HG03432 (cell line): ENCODE results near the gene THPO.
A peak's percentile ranks its signal among the peaks of the same experiment; 100 is the strongest.

Source experiments
- ATAC-seq: cut with Tn5 transposase; IDR thresholded peaks from one replicate; pipeline ENCODE4 v1.9.1; 2021; ENCODE audit warnings: mild to moderate bottlenecking, moderate library complexity; ENCODE audit not compliant: unreplicated experiment

The THPO gene

DNA sequence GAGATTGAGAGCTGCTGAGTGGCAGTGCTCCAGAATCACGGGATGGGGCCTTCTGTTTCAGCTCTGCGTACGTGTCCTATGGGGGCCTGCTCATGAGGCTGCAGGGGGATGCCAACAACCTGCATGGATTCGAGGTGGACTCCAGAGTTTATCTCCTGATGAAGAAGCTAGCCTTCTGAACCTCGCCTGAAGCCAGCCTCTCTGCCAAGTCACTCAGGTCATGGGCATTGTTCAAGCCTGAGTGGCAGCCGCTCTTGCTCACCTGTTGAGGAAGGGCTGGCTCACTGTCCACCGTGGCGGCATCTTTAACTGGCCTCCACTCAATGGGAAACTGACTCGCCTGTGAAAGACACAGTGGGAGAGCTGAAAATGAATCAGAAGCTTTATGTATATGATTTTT lies 9.9 kb downstream of the THPO start:
- no peak for ATAC-seq

DNA sequence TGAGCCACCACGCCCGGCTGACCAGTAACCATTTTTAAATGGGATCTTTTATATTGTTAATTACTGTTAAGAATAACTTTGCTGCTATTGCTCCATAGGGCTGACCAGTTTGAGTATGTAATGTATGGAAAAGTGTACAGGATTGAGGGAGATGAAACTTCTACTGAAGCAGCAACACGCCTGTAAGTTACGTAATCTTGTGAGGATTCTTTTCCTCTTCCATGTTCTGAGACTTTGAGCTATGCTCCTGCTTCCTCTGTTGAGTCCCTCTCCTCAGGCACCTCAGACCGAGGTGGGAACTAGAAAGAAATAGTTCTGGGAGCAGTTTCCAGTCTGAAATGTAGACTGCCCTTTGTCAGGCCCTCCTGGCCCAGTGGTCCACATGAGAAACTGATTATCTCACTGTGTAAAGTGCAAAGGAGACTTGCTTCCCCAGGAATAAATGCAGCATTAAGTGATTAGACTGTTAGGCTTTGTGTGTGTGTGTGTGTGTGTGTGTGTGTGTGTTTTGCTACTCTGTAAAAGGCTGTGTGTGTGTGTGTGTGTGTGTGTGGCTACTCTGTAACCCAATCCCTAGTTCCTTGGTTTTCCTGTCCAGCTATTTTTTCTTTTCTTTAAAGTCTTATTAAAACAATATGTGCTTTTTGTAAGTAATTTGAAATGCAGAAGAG lies 11.3 kb downstream of the THPO start:
- ATAC-seq, result no peak

DNA sequence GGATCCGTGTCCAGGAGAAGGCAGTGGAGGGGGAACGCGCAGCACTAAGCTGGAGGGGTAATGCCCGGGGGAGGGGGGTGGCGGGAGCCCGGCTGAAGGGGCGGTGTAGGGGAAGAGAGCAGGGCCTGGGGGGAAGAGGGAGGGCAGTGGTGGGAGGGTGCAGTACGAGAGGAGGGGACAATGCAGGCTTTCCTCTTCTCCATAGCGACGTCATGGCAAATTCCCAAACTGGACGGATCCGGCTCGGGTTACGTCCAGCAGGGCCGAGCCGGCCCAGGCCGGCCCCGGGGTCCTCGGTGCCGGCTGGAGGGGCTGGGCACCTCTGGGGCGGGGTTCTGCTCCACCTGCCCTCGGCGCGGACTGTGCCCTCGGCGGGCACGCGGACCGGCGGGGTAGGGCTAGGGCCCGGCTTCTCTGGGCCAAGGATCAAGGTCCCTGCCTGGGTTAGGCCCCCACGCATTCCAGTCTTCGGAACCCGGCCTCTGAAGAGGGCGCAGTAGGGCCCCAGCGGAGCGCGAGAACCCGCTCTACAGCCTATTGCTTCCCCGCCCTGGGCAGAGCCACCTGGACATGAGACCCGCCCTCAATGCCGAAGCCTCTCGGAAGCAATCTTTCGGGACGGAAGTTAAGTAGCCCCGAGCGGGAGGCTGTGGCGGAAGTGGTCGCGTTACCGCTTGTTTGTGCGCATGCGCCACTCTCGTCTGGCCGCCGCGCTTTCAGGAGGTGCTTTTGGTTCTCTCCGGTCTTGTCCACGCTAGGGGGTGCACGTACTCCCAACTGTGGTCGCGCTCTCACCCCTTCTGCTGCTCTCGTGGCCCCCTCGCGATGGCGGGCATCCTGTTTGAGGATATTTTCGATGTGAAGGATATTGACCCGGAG lies 15.1 kb downstream of the THPO start:
- ATAC-seq, result peak; percentile 85

DNA sequence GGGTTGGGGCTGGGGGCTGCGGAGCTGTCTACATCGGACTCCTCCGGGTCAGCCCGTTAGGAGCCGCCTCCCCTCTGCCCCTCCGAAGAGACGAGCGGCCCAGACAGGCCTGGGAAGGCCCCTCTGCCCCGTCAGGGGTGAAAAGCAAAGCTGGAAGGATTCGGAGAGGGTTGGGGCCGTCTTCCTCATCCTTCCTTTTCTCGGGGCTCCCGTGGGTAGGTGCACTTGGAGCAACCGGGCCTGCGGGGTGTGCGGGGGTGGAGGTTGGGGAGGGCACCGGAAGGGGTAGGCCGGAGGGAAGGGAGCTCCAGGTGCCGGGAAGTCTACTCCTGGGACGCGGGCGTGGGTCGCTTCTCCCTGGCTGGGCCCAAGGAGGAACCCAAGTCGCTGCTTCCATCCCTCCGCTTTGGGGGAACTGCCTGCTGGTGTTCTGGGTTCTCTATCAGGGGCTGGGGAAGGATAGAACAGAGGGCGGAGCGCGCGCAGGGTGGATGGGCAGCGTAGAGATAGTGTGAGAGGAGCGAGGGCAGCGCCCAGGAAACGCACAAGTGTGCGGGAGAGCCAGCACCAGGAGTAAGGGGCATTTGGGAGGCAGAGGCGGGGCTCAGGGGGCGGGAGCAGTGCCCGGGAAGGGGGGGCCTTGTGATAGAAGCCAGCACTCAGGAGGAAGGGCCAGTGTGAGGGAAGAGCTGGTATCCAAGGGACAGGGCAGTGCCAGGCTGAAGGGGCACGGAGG lies 15.9 kb downstream of the THPO start:
- ATAC-seq, result peak; percentile 8

DNA sequence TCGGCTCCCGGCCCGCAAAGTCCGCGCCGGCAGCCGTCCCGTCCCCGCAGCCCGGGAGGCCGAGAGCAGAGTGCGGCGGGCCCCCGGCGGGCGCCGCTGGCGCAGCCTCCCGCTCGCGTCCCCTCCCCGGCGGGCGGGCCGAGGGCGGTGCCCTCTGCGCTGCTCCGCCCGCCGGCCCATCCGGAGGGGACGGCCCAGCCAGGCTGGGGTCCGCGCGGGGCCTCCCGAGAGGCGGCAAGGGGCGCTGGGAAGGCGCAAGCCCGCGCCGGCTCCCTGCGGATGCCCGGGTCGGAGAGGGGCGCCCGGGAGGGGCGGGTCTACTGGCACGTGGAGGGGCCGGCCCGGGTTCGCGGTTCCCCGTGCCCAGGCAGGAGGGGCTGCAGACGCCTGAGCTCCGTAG lies 16.5 kb downstream of the THPO start, which contains the start of the genes CLCN2 and POLR2H:
TSS of gene CLCN2 (minus strand) at position 74 of the 400 bp plus-strand sequence. CDS start 126 bp downstream, outside the sequence.
TSS of gene POLR2H (plus strand) at position 179 of the 400 bp plus-strand sequence. CDS start 1,783 bp downstream, outside the sequence.
- ATAC-seq, result peak; percentile 45

DNA sequence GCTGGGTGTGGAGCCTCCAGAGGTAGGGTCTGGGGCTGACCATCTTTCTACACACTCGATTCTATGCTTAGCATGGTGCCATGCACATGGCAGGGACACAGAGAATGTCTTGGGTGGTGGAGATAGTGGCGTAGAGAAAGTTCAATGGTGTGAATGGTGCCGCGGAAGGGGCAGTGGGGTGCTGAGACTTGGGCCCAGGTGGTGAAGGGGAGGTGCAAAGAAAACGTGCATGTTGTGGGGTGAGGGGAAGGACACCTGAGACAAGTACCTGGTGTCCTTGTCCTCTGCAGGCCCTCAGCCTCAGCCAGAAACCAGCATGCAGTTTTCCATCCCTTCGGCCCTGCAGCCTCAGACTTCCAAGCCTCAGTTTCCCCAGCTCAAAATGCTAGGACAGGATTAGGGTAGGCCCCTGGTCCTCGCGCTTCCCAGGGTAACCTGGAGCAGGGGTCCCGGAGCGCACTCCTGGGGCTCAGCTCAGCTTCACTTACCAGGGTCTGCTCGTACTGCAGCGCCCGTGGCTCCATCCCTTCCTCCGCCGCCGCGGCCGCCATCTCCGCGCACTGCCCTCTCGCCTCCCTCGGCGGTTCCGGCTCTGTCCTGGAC lies 17.0 kb downstream of the THPO start:
- no peak for ATAC-seq

DNA sequence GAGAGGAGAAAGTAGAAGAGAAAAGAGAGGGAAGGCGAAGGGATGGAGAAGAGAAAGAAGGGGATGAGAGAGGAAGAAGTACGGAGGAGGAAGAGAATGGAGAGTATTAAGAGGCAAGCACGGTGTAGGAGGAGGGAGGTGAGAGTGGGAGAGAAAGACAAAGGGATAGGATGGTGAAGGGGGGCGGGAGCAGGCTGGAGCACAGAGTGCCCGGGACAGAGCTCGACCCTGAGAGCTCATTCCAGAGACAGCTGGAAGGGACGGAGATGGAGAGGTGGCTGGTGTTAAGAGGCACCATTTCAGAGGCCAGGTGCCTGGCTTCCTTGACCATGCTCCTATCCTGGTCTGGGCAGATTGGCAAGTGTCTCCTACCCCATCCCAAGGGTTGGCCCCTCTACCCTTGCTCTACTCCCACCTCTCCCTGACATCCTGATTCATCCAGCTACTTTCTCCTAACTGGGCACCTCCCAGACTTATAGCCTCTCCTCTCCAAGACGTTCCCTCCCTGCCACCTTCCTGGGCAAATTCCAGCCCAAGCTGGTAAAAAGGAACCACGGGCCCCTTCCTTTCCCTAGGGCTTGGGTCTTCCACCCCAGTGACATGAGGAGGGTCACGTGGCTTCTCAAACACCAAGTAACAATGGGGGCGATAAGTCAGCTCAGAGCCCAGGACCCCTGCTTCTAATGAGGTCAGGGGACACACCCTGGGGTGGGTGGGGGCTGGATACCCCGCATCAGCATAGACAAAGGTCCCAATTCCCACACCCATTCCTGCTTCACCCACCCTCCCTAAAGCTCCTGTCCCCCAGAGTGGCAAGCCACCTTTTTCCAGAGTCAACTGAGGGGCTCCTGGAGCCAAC lies 17.7 kb downstream of the THPO start:
- ATAC-seq, result no peak

DNA sequence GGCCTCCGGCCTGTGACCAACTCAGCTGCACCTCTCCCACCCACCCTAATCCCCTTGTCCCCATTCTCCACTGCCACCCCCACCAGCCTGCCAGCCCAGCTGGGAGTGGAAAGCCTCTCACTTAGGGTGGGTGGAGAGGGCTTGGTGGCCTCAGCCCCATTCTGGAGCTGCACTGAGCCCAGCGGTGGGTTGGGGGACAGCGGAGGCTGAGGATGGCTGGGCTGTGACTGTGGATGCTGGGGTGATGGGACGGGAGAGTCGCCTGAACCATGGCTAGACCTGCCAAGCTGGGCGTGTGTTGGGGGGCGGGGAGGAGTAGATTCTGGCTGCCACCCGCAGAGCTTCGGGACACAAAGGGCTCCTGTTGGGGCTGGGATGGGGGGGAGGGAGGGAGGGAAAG lies 18.4 kb downstream of the THPO start:
- no peak for ATAC-seq

DNA sequence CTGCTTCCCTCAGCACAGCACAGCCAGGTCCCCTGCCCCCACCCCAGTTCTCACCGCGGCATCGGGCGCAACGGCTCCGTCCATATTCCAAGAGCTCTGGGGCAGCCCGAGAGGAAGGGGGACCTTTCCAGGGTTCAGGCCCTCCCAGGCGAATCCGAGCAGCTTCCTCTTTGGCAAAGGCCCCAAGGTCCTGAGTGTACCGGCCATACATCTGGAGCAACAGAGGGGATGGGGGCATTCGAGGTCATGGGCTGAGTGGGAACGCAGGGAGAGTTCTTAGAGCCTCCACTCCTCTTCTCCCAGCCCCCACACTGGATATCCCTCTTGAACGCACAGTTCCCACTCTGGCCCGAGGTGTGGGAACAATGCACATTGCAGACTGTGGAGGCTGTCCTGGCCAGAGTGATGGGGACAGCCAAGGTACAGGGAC lies 19.1 kb downstream of the THPO start:
- no peak for ATAC-seq

DNA sequence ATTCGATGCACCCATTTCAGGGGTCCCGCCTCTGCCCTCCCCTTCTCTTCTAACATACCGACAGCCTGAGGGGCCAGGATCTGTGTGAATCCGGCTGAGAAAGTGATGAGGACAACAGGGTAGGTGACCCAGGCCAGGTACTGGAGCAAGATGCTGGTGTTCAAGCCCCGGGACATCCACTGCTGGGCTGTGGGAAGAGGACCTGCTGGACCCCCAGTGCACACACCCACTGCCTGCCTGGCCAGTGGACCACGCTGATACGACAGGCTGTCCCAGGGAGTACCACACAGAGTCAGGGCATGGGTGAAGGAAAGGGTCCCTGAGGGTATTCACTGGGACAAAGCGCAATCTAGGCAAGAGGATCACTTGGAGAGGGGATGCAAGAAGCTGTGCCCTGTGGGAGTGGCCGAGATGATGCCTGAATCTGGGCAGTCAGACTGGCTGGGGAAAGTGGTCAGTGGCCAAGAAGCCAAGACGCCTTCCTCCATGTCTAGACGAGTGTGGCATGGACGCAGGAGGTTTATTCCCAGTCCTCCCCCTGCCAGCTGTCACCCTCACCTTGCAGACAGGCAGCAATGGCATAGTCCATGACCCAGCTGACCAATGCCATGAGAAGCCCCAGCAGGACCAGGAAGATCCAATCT lies 19.8 kb downstream of the THPO start:
- no peak for ATAC-seq

DNA sequence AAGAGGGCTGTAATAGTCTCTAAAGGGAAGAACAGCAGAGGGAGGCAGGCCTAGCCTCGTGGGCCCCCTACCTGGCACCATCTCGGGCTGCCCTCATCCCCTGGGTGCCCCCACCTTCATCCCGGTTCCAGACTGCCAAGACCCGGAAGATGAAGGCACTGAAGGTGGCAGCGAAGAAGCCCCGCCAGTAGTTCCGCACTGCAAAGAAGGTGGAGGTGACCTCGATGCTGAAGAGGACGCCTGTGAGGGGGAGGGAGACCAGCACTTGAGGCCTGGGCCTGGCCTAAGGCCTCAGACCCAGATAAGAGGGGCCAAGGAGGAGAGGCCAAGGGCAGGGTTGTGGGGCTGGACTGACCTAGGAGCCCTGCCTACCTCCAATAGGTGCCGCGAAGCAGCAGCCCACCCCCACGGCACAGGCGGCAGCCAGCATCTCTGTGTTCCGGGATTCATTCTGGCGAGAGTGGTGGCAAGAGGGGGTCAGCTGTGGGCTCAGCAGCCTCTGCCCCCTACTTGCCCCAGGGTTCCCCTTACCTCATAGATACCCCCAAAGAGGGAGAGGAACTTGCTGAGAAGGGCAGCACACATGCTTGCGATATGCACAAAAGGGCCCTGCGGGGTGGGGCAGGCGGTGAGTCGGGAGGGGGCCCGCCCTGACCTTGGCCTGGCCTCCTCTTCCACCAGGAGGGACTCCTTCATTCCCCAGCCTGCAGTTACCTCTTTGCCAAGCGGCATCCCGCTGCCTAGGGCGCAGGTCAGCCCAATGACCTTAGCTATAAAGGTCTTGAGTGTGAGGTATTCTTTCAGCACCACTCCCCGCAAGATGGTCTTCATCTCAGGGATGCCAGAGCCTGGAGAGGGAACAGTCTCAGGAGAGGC lies 20.5 kb downstream of the THPO start:
- no peak for ATAC-seq

DNA sequence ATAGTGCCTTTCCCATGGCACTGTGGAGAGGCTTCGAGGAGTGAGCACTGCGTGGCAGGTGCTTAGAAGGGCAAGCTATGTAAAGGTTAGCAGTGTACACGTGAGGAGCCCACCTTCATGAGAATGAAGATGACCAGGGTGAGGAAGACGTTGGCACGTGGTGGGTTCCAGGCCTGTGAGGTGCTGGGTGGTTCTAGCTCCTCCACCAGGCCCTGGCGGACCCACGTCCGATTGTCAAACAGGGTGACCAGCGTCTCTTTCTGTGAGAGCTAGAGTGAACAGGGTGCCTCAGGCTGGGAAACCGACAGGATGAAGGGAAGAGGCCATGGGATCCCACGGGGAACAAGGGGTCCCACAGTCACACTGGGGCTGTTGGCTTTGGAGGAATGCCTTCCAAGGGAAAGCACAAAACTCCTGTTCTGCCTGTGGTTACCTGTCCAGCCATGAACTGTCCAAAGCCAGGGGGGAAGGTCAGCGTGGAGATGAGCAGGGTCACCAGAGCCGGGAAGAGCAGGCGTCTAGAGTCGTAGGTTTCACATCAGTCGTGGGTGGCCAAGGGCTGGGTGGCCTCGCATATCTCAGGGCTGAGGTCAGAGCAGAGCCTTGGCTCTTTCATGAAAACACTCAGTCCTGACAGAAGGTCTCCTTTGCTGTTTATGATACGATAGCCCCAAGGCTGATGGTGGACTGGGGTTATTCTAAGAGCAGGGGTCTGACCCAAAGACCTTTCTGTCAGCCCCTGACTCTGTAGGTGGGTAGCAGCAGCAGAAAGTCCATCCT lies 22.6 kb downstream of the THPO start:
- no peak for ATAC-seq

DNA sequence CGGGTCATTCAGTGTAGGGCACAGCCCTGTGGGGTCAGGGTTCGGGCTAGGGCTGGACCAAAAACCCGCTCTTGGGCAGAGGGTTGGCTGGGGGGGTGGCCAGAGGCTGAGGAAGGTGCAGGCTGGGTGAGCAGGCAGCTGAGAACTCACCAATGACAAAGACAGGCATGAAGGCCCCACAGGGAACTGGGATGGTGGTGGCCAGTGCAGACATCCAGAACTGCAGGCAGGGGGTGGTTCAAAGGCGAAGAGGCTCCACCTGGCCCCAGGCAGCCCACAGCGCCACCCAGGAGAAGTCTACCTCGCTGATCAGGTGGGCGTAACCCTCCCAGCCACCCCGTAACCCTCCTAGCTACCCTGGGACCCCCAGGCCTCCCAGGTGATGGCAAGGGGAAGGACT lies 23.3 kb downstream of the THPO start:
- ATAC-seq, result no peak

DNA sequence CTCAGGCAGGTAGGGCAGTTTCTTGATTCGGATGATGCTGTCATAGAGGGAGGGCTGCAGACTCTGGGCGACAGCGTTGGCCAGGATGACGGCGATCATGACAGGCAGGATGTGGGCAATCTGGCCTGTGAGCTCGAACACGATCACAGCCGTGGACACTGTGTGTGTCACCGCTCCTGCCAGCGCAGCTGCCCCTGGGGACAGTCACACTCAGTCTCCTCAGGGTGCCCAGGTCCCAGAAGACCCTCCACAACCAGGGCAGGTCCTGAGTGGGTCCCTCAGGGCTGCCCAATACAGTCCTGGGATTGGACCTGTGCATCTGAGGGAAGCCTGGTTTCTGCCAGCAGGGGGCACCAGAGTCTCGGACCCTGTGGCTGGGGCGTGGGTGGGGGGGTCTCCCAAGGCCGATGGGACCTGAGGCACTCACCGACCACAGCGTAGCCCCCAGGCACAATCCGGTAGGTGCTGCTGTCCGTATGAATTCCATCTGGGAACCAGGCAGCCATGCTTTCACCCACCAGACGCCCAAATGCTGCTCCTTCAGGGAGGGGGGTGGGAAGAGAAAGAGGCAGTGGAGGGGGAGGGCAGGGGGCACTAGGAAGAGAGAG lies 23.8 kb downstream of the THPO start:
- ATAC-seq, result peak; percentile 63

DNA sequence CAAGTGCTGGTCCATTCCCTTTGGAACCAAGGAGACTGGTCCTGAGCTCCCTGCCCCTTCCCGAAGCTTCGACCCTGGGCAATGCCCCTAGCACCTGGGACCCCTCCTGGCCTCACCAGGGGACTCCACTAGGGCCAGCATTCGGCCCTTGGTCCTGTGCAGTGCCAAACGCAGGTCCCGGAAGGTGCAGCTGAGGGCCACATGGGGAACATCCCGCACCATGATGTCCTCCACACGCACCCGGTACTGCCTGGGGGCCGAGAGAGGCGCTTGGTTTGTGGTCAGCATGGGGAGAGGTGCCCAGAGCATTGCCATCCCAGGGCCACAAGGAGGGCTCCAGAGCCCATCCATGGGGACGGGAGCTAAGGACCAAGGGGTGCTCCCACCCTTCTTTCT lies 24.5 kb downstream of the THPO start:
- ATAC-seq, result no peak

DNA sequence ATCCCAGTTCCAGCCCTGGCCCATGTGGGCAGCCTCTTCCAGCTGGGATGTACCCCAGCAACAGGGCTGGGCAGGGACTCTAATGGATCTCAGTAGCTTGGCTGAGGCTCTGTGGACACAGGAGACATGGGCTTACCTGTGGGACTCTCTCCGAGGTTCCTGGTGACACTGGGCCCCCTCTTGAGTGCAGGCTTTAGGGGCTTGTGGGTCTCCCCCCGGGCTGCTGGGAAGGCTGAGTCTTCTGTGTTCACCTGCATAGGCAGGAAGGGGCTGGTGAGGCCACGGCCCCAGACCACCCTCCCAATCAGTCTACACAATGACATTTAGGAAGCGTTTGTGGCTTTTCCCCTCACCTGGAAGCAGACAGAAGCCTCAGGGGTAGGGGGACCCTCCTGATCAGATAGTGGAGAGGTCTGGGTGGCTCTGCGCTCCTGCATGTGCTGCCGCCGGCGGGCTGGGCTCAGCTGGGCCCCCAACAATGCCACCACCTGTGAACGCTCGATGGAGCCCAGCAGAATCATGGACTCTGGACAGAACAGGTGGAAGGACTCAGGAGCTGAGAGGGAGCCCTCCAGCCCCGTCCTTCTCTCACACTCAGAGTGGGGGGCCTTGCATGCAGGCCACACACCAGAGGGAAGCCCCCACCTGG lies 25.0 kb downstream of the THPO start:
- no peak for ATAC-seq
